ENCODE measurements around the gene C22orf23. TPM values are rescaled to one million over a fixed set of nuclear protein-coding genes. Genes with fewer than 3 reads are reported as not detected.
"Not testable (repeated sequence)": the region's sequence is repeated elsewhere in the genome, so short reads cannot be mapped to it uniquely, and the experiment has no call there.

C22orf23 gene
- total and polyA plus RNA-seq, 12 donors: 0.17 to 1.1 (median 0.50) TPM

GRCh38 chr22:37981282-37982011 is 28.0 kb upstream of the C22orf23 start:
- H3K27me3 ChIP-seq: no peaks in the 10 kb centered on the region
- peaks cover 0 to 10% (median 0%) of the 10 kb centered on the region in 9 donors for H3K4me1 ChIP-seq
- peak overlapping the region in 1 of 10 donors; percentile 14 for H3K4me3 ChIP-seq
- intact Hi-C loops (cut with DNase I): no loop called here
- no peak for TF ChIP-seq CTCF (IDR thresholded peaks at IDR 0.05)
- no peak overlapping the region for H3K27ac ChIP-seq
- peaks cover 0 to 8% (median 0%) of the 10 kb centered on the region in 9 donors for H3K36me3 ChIP-seq
- no peaks in the 10 kb centered on the region for H3K9me3 ChIP-seq
- DNase-seq (no peak), ATAC-seq (peak in 4 of 8 donors; percentile 19 to 32 (median 26))
- 84 to 92% methylated on average over 6 of the region's 6 CpGs for WGBS, 2 donors

- no peak for DNase-seq
- ATAC-seq: no peak
- no peaks in the 10 kb centered on the region for H3K27me3 ChIP-seq
- H3K9me3 ChIP-seq: no peaks in the 10 kb centered on the region
- WGBS, 2 donors: 79 to 83% methylated on average over 7 to 8 of the region's 8 CpGs
- intact Hi-C loops (cut with DNase I): no loop called here
- peaks cover 0 to 12% (median 0%) of the 10 kb centered on the region in 9 donors for H3K36me3 ChIP-seq
- TF ChIP-seq CTCF (IDR thresholded peaks at IDR 0.05): no peak
- H3K4me1 ChIP-seq: peaks cover 0 to 10% (median 0%) of the 10 kb centered on the region in 9 donors
- no peak overlapping the region for H3K27ac ChIP-seq
- no peak overlapping the region for H3K4me3 ChIP-seq
Observed at GRCh38 chr22:37979782-37980181, 26.4 kb upstream of the C22orf23 start.

GRCh38 chr22:37976547-37976946 is 23.1 kb upstream of the C22orf23 start:
- Histone ChIP-seq H3K4me1 (peaks cover 0 to 10% (median 0%) of the 10 kb centered on the region in 9 donors), H3K27me3 (no peaks in the 10 kb centered on the region), H3K36me3 (peaks cover 0 to 26% (median 0%) of the 10 kb centered on the region in 9 donors), H3K9me3 (no peaks in the 10 kb centered on the region), H3K4me3 (no peak overlapping the region), H3K27ac (no peak overlapping the region)
- no peak for DNase-seq
- WGBS, 2 donors: 86 to 93% methylated on average over 4 of the region's 4 CpGs
- no peak for TF ChIP-seq CTCF (IDR thresholded peaks at IDR 0.05)
- intact Hi-C loops (cut with DNase I): no loop called here
- no peak for ATAC-seq

GRCh38 chr22:37976022-37976421 is 22.6 kb upstream of the C22orf23 start:
- H3K4me3 ChIP-seq; H3K27ac ChIP-seq; H3K4me1 ChIP-seq; DNase-seq; H3K9me3 ChIP-seq; intact Hi-C loops (cut with DNase I); ATAC-seq; H3K27me3 ChIP-seq: not testable (repeated sequence)
- whole genome bisulfite sequencing, 2 donors: 88 to 91% methylated on average over 8 of the region's 8 CpGs
- peaks cover 0 to 28% (median 0%) of the 10 kb centered on the region in 9 donors for H3K36me3 ChIP-seq

- Histone ChIP-seq H3K36me3 (peaks cover 0 to 34% (median 0%) of the 10 kb centered on the region in 9 donors), H3K4me1 (no peaks in the 10 kb centered on the region), H3K27me3 (no peaks in the 10 kb centered on the region), H3K9me3 (no peaks in the 10 kb centered on the region), H3K4me3 (no peak overlapping the region), H3K27ac (no peak overlapping the region)
- intact Hi-C loops (cut with DNase I): no loop called here
- ATAC-seq (no peak), DNase-seq (no peak)
- no peak for TF ChIP-seq CTCF (IDR thresholded peaks at IDR 0.05)
- 82 to 83% methylated on average over 2 of the region's 2 CpGs for WGBS, 2 donors
Observed at GRCh38 chr22:37975153-37975552, 21.8 kb upstream of the C22orf23 start.
